Mesodermal cell (in vitro differentiated cells): ENCODE results near the gene AIRE.
"Not testable (repeated sequence)": the region's sequence is repeated elsewhere in the genome, so short reads cannot be mapped to it uniquely, and the experiment has no call there.

Experiments
- H3K27ac ChIP-seq: 2 replicates; pipeline ENCODE4 v1.7.0; 2013; ENCODE audit warnings: mild to moderate bottlenecking, low read depth, low read length, moderate library complexity; ENCODE audit not compliant: severe bottlenecking
- H3K36me3 ChIP-seq: 2 replicates; pipeline ENCODE4 v1.7.1; 2013; ENCODE audit warnings: mild to moderate bottlenecking, low read length, moderate library complexity; ENCODE audit not compliant: control insufficient read depth, insufficient read depth
- H3K4me1 ChIP-seq: one replicate; pipeline ENCODE4 v1.7.1; 2013; ENCODE audit warnings: mild to moderate bottlenecking, low read length; ENCODE audit not compliant: insufficient read depth, control insufficient read depth, poor library complexity, severe bottlenecking
- H3K4me3 ChIP-seq: 2 replicates; pipeline ENCODE4 v1.7.0; 2013; ENCODE audit warnings: low read length, control low read depth, mild to moderate bottlenecking; ENCODE audit not compliant: insufficient read depth, poor library complexity, severe bottlenecking; ENCODE audit errors: extremely low read depth
- H3K9me3 ChIP-seq: 2 replicates; pipeline ENCODE4 v1.7.1; 2013; ENCODE audit warnings: mild to moderate bottlenecking, low read length, moderate library complexity; ENCODE audit not compliant: control insufficient read depth
- WGBS, 2 experiments: methylation state at CpG; one replicate each; pipeline ENCODE4 v1.1.5; 2013; ENCODE audit warnings: missing lambda C conversion rate in 2 of 2; ENCODE audit not compliant: insufficient coverage in 2 of 2; 5-methylcytosine and 5-hydroxymethylcytosine counted together

The AIRE gene

GRCh38 chr21:44271558-44272283 is 14.0 kb upstream of the AIRE start:
- Histone ChIP-seq H3K36me3 (no peaks in the 10 kb centered on the region), H3K4me3 (no peak overlapping the region), H3K9me3 (no peaks in the 10 kb centered on the region), H3K4me1 (no peaks in the 10 kb centered on the region), H3K27ac (no peak overlapping the region)
- WGBS, 2 experiments, result 85 to 88% methylated on average over 15 to 18 of the region's 18 CpGs

- Histone ChIP-seq H3K27ac (no peak overlapping the region), H3K9me3 (no peaks in the 10 kb centered on the region), H3K4me3 (no peak overlapping the region), H3K4me1 (no peaks in the 10 kb centered on the region), H3K36me3 (no peaks in the 10 kb centered on the region)
- WGBS, 2 experiments, result 90% methylated on average over 18 of the region's 18 CpGs
These were observed 13.3 kb upstream of the AIRE start for GRCh38 chr21:44272284-44272858.

GRCh38 chr21:44273046-44273445 is 12.6 kb upstream of the AIRE start:
- 91 to 93% methylated on average over 2 to 5 of the region's 7 CpGs for WGBS, 2 experiments
- Histone ChIP-seq H3K4me1 (no peaks in the 10 kb centered on the region), H3K36me3 (no peaks in the 10 kb centered on the region), H3K27ac (no peak overlapping the region), H3K4me3 (no peak overlapping the region), H3K9me3 (no peaks in the 10 kb centered on the region)

- no peak overlapping the region for H3K4me3 ChIP-seq
- 60 to 75% methylated on average over 2 to 3 of the region's 5 CpGs for WGBS, 2 experiments
- no peak overlapping the region for H3K27ac ChIP-seq
- no peaks in the 10 kb centered on the region for H3K36me3 ChIP-seq
- H3K4me1 ChIP-seq, result no peaks in the 10 kb centered on the region
- H3K9me3 ChIP-seq, result no peaks in the 10 kb centered on the region
These were observed 10.6 kb upstream of the AIRE start for GRCh38 chr21:44275041-44275440.

- H3K4me3 ChIP-seq, result no peak overlapping the region
- H3K27ac ChIP-seq, result no peak overlapping the region
- no peaks in the 10 kb centered on the region for H3K9me3 ChIP-seq
- no peaks in the 10 kb centered on the region for H3K36me3 ChIP-seq
- 84 to 88% methylated on average over 17 to 18 of the region's 19 CpGs for WGBS, 2 experiments
- H3K4me1 ChIP-seq, result peaks cover 7% of the 10 kb centered on the region
These were observed 6.1 kb upstream of the AIRE start for GRCh38 chr21:44279354-44280260.

GRCh38 chr21:44281801-44282200 is 3.9 kb upstream of the AIRE start:
- Histone ChIP-seq H3K27ac (no peak overlapping the region), H3K4me3 (no peak overlapping the region), H3K9me3 (no peaks in the 10 kb centered on the region), H3K36me3 (no peaks in the 10 kb centered on the region), H3K4me1 (peaks cover 12% of the 10 kb centered on the region)
- 94 to 95% methylated on average over 7 to 9 of the region's 9 CpGs for WGBS, 2 experiments

GRCh38 chr21:44282370-44282769 is 3.3 kb upstream of the AIRE start:
- H3K36me3 ChIP-seq, result no peaks in the 10 kb centered on the region
- H3K27ac ChIP-seq, result no peak overlapping the region
- no peak overlapping the region for H3K4me3 ChIP-seq
- H3K9me3 ChIP-seq, result no peaks in the 10 kb centered on the region
- H3K4me1 ChIP-seq, result peaks cover 12% of the 10 kb centered on the region
- WGBS, 2 experiments, result 85 to 92% methylated on average over 7 to 9 of the region's 9 CpGs

- WGBS, 2 experiments, result 29 to 30% methylated on average over 8 of the region's 11 CpGs
- not testable (repeated sequence) for H3K4me3 ChIP-seq, H3K27ac ChIP-seq, H3K36me3 ChIP-seq, H3K9me3 ChIP-seq
- H3K4me1 ChIP-seq, result peaks cover 12% of the 10 kb centered on the region
These were observed 2.4 kb upstream of the AIRE start for GRCh38 chr21:44283211-44283785.

- no peak overlapping the region for H3K27ac ChIP-seq
- 76 to 78% methylated on average over 8 to 11 of the region's 11 CpGs for WGBS, 2 experiments
These were observed 1.7 kb upstream of the AIRE start for GRCh38 chr21:44283948-44284347.

GRCh38 chr21:44286086-44286715 is 525 bp downstream of the AIRE start:
- peaks cover 12% of the 10 kb centered on the region for H3K4me1 ChIP-seq
- 70 to 75% methylated on average over 12 to 14 of the region's 21 CpGs for WGBS, 2 experiments
- no peak overlapping the region for H3K27ac ChIP-seq
- H3K9me3 ChIP-seq, result no peaks in the 10 kb centered on the region
- H3K36me3 ChIP-seq, result no peaks in the 10 kb centered on the region
- no peak overlapping the region for H3K4me3 ChIP-seq

More at GRCh38 chr21:44283948-44284347, 1.7 kb upstream of the AIRE start:
- Histone ChIP-seq H3K36me3 (no peaks in the 10 kb centered on the region), H3K4me3 (no peak overlapping the region), H3K9me3 (no peaks in the 10 kb centered on the region), H3K4me1 (peaks cover 12% of the 10 kb centered on the region)
